Mesothelial cell of epicardium (in vitro differentiated cells): Measurements from ENCODE around the gene RNASEH2A. TPM values are rescaled to one million over a fixed set of nuclear protein-coding genes. Genes with fewer than 3 reads are reported as not detected.
A peak's percentile ranks its signal among the peaks of the same experiment; 100 is the strongest.

Source experiments
- DNase-seq, 2 experiments: peaks; one replicate each; pipeline ENCODE4 v3.0.0; 2021; ENCODE audit warnings: low spot score in 2 of 2; ENCODE audit not compliant: unreplicated experiment in 2 of 2
- H3K27ac Mint-ChIP-seq: 2 replicates; pipeline ENCODE4 v1.8.0; 2021; ENCODE audit warnings: mixed read lengths
- H3K27me3 Mint-ChIP-seq: 2 replicates; pipeline ENCODE4 v1.8.0; 2021; ENCODE audit warnings: low read depth, mixed read lengths
- H3K36me3 Mint-ChIP-seq: 2 replicates; pipeline ENCODE4 v1.8.0; 2021; ENCODE audit warnings: mixed read lengths
- H3K4me1 Mint-ChIP-seq: 2 replicates; pipeline ENCODE4 v1.8.0; 2021; ENCODE audit warnings: mixed read lengths
- H3K4me3 Mint-ChIP-seq: 2 replicates; pipeline ENCODE4 v1.8.0; 2021; ENCODE audit warnings: mild to moderate bottlenecking, moderate library complexity, mixed read lengths
- H3K9me3 Mint-ChIP-seq: 2 replicates; pipeline ENCODE4 v1.8.0; 2021; ENCODE audit warnings: mixed read lengths
- total RNA-seq: library from RNA; stranded (reverse); gene quantifications from 3 replicates; pipeline ENCODE4 v1.2.1, GENCODE V29; 2021
- TF ChIP-seq, protein P1 (sequence below): fragments of 200-600 bp; sonication (generic); IDR thresholded peaks from one replicate; pipeline ENCODE4 v1.5.0; 2021; ENCODE audit warnings: antibody characterized with exemption; ENCODE audit not compliant: unreplicated experiment

Gene RNASEH2A
- total RNA-seq, 1 donor from 2014 or later = 22.7 TPM

DNA sequence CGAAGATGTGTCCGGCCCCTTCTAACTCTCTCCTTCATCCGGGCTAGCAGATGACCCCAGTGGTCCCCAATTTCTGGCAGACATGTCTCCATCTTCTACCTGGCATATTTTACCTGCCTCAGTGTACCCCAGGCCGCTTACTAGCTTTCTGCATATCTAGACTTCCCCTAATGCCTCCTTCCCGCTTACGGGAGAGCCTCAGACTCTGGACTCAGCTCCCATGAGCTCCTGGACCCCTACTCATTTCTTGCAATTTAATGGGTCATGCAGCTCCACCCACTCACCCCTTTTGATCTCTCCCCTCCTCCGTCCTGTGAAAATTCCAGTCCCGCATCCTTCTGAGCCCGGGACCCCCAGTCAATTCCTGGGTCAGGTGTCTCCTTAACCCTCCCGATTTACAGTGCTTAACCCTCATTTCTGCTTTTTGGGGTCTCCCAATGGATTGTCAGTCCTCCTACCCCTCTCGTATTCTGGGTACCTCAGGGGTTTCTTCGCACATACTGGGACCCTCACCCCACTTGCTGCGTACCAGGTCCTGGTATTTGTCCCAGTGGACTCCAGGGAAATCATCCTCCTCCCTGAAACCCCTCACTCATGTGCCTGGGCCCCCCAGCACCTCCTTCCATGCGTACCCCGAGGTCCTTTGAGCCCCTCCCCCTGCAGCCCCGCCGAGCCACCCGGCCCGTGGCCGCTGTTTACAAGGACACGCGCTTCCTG lies 15.6 kb upstream of the RNASEH2A start:
- H3K36me3 Mint-ChIP-seq = no peaks in the 10 kb centered on the region
- peaks cover 33% of the 10 kb centered on the region for H3K4me1 Mint-ChIP-seq
- no peaks in the 10 kb centered on the region for H3K9me3 Mint-ChIP-seq
- H3K4me3 Mint-ChIP-seq = peak overlapping the region; percentile 93
- no peak for DNase-seq
- TF ChIP-seq, protein P1, sequence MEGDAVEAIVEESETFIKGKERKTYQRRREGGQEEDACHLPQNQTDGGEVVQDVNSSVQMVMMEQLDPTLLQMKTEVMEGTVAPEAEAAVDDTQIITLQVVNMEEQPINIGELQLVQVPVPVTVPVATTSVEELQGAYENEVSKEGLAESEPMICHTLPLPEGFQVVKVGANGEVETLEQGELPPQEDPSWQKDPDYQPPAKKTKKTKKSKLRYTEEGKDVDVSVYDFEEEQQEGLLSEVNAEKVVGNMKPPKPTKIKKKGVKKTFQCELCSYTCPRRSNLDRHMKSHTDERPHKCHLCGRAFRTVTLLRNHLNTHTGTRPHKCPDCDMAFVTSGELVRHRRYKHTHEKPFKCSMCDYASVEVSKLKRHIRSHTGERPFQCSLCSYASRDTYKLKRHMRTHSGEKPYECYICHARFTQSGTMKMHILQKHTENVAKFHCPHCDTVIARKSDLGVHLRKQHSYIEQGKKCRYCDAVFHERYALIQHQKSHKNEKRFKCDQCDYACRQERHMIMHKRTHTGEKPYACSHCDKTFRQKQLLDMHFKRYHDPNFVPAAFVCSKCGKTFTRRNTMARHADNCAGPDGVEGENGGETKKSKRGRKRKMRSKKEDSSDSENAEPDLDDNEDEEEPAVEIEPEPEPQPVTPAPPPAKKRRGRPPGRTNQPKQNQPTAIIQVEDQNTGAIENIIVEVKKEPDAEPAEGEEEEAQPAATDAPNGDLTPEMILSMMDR = no peak
- peak overlapping the region; percentile 98 for H3K27ac Mint-ChIP-seq
- no peaks in the 10 kb centered on the region for H3K27me3 Mint-ChIP-seq

DNA sequence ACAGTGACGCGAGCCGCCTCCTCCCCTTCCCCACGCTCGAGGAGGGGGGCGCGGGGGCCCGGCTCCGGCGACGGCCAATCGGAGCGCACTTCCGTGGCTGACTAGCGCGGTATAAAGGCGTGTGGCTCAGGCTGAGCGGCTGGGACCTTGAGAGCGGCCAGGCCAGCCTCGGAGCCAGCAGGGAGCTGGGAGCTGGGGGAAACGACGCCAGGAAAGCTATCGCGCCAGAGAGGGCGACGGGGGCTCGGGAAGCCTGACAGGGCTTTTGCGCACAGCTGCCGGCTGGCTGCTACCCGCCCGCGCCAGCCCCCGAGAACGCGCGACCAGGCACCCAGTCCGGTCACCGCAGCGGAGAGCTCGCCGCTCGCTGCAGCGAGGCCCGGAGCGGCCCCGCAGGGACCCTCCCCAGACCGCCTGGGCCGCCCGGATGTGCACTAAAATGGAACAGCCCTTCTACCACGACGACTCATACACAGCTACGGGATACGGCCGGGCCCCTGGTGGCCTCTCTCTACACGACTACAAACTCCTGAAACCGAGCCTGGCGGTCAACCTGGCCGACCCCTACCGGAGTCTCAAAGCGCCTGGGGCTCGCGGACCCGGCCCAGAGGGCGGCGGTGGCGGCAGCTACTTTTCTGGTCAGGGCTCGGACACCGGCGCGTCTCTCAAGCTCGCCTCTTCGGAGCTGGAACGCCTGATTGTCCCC lies 14.9 kb upstream of the RNASEH2A start, which contains the start of gene JUNB:
Gene JUNB (plus strand): TSS at position 142 of the 706 bp plus-strand sequence. CDS start 286 bp downstream, at position 428.
- H3K4me1 Mint-ChIP-seq = peaks cover 39% of the 10 kb centered on the region
- peak within 1 kb of the TSS; percentile 93 for H3K4me3 Mint-ChIP-seq
- H3K36me3 Mint-ChIP-seq = peaks cover under 1% of the 10 kb centered on the region
- H3K9me3 Mint-ChIP-seq = no peaks in the 10 kb centered on the region
- no peaks in the 10 kb centered on the region for H3K27me3 Mint-ChIP-seq
- DNase-seq = peak; percentile 89 to 95
- TF ChIP-seq, protein P1 = no peak
- peak within 1 kb of the TSS; percentile 98 for H3K27ac Mint-ChIP-seq

DNA sequence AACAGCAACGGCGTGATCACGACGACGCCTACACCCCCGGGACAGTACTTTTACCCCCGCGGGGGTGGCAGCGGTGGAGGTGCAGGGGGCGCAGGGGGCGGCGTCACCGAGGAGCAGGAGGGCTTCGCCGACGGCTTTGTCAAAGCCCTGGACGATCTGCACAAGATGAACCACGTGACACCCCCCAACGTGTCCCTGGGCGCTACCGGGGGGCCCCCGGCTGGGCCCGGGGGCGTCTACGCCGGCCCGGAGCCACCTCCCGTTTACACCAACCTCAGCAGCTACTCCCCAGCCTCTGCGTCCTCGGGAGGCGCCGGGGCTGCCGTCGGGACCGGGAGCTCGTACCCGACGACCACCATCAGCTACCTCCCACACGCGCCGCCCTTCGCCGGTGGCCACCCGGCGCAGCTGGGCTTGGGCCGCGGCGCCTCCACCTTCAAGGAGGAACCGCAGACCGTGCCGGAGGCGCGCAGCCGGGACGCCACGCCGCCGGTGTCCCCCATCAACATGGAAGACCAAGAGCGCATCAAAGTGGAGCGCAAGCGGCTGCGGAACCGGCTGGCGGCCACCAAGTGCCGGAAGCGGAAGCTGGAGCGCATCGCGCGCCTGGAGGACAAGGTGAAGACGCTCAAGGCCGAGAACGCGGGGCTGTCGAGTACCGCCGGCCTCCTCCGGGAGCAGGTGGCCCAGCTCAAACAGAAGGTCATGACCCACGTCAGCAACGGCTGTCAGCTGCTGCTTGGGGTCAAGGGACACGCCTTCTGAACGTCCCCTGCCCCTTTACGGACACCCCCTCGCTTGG lies 14.1 kb upstream of the RNASEH2A start:
- TF ChIP-seq, protein P1 = no peak
- peak overlapping the region; percentile 99 for H3K27ac Mint-ChIP-seq
- H3K4me3 Mint-ChIP-seq = peak overlapping the region; percentile 93
- peak in 1 of 2 experiments; percentile 57 for DNase-seq
- H3K9me3 Mint-ChIP-seq = no peaks in the 10 kb centered on the region
- peaks cover 2% of the 10 kb centered on the region for H3K36me3 Mint-ChIP-seq
- H3K27me3 Mint-ChIP-seq = no peaks in the 10 kb centered on the region
- H3K4me1 Mint-ChIP-seq = peaks cover 41% of the 10 kb centered on the region

DNA sequence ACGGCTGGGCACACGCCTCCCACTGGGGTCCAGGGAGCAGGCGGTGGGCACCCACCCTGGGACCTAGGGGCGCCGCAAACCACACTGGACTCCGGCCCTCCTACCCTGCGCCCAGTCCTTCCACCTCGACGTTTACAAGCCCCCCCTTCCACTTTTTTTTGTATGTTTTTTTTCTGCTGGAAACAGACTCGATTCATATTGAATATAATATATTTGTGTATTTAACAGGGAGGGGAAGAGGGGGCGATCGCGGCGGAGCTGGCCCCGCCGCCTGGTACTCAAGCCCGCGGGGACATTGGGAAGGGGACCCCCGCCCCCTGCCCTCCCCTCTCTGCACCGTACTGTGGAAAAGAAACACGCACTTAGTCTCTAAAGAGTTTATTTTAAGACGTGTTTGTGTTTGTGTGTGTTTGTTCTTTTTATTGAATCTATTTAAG lies 13.5 kb upstream of the RNASEH2A start:
- H3K4me1 Mint-ChIP-seq = peaks cover 40% of the 10 kb centered on the region
- H3K36me3 Mint-ChIP-seq = peaks cover 2% of the 10 kb centered on the region
- no peaks in the 10 kb centered on the region for H3K9me3 Mint-ChIP-seq
- peak overlapping the region; percentile 99 for H3K27ac Mint-ChIP-seq
- H3K4me3 Mint-ChIP-seq = peak overlapping the region; percentile 93
- no peak for DNase-seq
- TF ChIP-seq, protein P1 = no peak
- no peaks in the 10 kb centered on the region for H3K27me3 Mint-ChIP-seq
